GM12892 (cell line): Measurements from ENCODE around the gene VSTM2B.

Source experiments
- POLR2A ChIP-seq: IDR thresholded peaks from 2 replicates; pipeline ENCODE4 v1.6.1; 2011; ENCODE audit warnings: low read depth, low read length, control low read depth
- POLR2AphosphoS5 ChIP-seq: IDR thresholded peaks from 2 replicates; pipeline ENCODE4 v1.6.1; 2011; ENCODE audit warnings: low read depth, low read length, control low read depth
- TAF1 ChIP-seq: IDR thresholded peaks from 2 replicates; pipeline ENCODE4 v1.6.1; 2011; ENCODE audit warnings: low read depth, mild to moderate bottlenecking, control low read depth, low read length, borderline replicate concordance

DNA sequence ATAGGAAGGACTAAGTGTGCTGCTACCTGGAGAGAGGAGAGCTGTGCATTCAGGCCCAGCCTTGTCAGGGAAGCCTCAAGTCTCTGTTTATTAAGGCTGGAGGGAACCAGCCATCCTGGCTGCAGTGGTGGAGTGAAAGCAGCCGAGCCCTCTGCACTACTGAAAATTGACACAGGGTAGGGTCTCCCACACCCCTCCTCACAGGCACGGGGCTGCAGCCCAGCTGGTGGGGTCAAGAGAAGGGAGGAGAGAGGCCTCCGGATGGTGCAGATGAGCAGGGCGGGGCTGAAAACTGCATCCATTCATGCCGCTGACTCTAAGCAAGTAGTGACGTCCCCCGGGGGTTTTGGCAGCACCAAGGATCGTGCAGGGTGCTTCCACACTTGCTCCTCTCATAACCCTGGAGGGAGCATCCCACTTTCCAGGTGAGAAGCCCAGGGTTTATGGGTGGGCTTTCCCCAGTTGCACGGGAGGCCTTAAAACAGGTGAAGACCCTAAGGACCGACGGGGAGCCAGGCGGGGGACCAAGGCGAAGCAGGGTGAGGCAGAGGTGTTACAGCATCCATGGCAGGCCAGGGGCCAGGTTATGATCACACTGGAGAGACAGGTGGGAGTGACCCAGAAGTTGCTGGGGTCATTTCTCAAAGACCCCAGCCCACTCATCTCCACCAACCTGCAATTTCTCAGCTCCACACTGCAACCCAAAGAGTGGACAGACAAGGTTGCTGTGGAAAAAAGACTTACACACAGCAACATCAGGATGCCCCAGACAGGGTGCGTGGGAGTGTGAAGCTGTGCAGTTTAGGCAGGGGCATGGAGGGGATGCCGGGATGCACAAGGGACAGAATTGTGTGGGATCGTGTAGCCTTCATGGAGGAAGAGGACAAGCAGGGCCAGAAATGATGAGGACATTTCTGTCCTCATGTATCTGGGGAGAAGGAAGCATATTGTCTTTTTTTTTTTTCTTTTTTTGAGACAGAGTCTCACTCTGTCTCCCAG lies 36.8 kb downstream of the VSTM2B start:
- TF ChIP-seq POLR2AphosphoS5, result no peak
- no peak for TF ChIP-seq POLR2A
- TF ChIP-seq TAF1, result no peak
